ENCODE results near the gene FXR2.
A peak's percentile ranks its signal among the peaks of the same experiment; 100 is the strongest.
"Not testable (repeated sequence)": the region's sequence is repeated elsewhere in the genome, so short reads cannot be mapped to it uniquely, and the experiment has no call there.

The FXR2 gene

GRCh38 chr17:7627250-7628121 lies 12.8 kb upstream of the FXR2 start, which contains the start of gene SAT2:
TSS of gene SAT2 (minus strand) at chr17:7627821. CDS start at chr17:7627635, 186 bp downstream.
- DNase-seq (ENCODE audit: low spot score) = peak; percentile 99

DNA sequence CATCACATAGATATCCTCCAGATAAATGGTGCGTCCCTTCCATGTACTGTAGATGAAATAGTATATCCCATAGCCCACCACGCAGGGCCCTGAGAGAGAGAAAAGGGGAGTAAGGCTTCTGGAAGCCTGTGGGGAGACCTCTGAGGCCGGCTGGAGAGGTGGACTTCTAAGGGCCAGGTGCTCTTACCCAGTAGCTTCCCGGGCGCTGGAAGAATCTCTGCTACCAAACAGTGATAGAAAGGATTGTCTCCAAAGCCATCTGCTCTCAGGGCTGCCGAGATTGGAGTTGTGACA lies 12.2 kb upstream of the FXR2 start:
- no peak for DNase-seq (ENCODE audit: low spot score)

DNA sequence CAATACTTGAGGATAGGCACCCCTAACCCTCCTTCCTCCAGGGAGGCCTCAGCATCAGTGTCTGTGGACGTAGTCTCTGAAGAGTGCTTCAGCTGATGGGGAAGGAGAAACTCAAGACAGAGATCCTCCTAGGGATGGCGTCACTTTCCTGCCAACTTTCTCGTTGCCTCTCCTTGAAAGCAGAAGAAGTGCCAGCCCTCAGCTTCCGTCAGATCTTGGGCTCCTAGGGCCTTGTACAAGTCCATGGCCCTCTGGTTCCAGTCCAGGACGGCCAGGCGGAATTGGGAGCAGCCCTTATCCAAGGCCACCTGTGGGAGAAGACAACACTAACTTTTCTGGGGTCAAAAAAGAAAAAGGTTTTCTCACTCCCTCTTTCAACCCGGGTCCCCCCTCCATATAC lies 11.6 kb upstream of the FXR2 start:
- no peak for DNase-seq (ENCODE audit: low spot score)

- not testable (repeated sequence) for DNase-seq (ENCODE audit: low spot score)
These were observed 11.1 kb upstream of the FXR2 start for GRCh38 chr17:7625749-7626148.

DNA sequence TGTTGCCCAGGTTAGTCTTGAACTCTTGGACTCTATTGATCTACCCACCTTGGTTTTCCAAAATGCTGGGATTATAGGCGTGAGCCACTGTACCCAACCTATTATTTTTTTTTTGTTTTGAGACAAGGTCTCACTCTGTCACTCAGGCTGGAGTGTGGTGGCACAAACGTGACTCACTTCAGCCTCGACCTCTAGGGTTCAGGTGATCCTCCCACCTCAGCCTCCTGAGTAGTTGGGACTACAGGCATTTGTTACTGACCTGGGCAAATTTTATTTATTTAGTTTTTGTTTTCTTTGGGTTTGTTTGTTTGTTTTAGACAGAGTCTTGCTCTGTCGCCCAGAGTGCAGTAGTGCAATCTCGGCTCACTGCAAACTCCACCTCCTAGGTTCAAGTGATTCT lies 9.0 kb upstream of the FXR2 start:
- DNase-seq (ENCODE audit: low spot score) = no peak

- no peak for DNase-seq (ENCODE audit: low spot score)
These were observed 6.1 kb upstream of the FXR2 start for GRCh38 chr17:7620835-7621234.

DNA sequence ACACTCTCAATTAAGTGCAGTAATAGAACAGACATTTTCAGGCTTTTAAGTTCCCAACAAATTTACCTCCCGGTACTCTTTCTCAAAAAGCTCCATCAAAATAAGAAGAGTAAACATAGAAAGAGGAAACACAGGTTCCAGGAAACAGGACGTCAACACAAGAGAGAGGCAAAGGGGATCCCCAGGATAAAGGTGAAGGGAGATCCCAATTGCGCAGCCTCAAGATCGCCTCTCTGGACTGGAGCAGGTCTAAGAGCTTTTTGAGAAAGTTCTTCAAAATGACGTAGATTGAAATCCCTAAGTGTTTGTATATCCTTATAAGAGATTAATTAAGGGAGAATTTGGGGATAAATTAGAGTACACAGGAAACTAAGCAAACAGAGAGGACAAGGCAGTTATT lies 3.9 kb upstream of the FXR2 start:
- no peak for DNase-seq (ENCODE audit: low spot score)

DNA sequence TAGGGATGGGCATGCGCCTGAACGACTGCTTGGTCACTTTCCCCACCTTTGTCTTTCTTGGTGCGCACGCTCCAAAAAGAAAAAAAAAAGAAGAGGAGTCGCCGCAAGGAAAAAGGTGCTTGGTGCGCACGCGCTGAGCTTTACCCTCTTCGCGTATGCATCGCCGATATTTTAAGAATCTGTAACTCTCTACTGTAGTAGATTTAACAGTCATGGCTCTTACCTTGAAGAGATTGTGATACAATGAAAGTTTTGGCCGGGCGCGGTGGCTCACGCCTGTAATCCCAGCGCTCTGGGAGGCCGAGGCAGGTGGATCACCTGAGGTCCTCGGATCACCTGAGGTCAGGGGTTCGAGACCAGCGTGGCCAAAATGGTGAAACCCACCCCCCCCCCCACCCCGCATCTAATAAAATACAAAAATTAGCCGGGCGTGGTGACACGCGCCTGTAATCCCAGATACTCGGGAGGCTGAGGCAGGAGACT lies 609 bp upstream of the FXR2 start:
- no peak for DNase-seq (ENCODE audit: low spot score)

DNA sequence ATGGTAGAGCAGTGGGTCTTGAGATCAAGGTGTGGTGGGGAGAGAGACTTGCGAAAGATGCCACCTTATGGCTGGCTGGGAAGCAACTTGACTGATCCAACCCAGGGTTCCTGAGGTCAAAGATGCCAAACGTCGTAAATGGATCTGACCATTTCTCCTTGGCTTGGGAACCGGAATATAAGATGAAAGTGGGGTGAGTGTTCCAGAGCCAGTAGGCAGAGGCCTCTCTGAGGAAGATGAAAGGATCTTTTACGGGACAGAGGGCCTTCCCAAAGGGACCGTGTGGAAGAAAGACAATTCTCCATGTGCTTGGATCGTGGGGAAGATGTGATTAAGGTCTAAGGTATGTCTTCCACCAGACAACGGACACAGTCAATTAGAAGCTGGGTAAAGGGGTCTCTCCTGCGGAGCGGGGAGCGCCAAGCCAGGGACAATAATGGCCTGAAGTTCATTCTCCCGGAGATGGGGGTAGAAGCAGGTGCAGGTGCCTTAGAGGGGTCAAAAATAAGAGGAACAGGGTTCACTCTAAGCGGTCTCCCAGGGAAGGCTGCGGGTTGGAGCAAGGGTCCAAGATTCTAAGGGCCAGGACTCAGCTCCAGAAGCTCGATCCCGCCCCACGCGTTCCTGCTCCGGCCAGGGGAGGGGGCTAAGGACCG lies 800 bp downstream of the FXR2 start:
- DNase-seq (ENCODE audit: low spot score) = no peak

DNA sequence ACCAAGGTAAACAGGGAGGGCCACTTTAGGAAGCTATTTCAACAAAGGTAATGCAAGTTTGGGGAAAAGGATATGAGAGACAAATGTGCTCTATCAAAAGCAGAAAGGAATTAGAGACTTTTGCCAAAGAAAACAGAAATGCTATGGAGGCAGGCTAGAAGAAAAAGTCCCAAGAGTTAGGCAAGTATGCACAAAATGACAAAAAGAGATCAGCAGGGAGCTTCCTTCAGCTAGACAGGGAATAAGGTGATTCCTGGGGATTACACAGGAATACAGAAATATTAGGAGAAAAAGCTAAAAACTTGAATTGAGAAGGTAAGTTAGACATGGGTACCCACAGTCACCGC lies 2.4 kb downstream of the FXR2 start:
- no peak for DNase-seq (ENCODE audit: low spot score)

DNA sequence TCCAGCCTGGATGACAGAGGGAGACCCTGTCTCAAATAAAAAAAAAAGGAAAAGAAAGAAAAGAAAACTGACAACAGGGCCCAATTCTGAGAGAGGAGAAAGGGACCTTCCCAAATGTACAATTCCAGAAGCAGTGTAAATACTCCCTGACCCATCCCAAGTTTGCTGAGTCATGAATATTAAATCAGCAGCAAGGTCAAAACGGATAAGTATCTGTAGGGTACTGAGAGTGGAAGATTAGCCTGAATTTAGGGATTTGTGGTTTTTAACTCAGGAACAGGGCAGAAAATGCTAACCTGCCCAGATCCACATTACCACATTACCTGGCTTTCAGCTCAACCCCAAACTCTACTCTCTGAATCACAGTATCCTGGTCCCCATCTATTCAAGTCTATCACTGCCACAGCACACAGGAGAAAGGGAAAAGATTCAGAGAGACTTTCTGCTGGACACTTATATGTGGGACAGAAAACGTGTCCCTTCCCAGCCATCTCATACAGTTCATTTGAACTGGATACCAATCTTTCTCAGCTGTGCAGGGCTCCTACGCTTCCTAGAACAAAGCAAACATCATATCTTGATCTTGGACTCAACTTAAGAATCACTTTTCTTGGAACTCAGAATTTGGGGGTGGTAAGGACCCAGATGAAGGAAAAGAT lies 2.9 kb downstream of the FXR2 start:
- no peak for DNase-seq (ENCODE audit: low spot score)

DNA sequence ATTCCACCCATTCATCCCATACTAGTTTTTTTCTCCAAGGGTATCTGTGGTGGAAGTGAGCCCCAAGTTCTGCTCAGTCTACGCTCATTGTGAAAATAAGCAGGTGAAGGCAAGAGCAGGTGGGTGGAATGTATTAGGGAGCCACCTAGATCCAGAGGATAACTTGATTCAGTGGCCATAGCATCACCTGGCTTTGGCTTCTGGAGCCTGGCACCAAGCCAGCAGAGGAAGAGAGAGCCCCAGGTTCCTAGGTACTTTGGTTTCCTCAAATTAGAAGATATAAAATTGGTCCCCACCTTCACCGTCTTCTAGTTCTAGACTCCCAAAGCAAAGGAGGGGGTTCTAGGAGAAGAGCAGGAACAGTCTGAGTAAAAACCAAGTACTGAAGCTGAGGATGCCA lies 4.1 kb downstream of the FXR2 start:
- no peak for DNase-seq (ENCODE audit: low spot score)

DNA sequence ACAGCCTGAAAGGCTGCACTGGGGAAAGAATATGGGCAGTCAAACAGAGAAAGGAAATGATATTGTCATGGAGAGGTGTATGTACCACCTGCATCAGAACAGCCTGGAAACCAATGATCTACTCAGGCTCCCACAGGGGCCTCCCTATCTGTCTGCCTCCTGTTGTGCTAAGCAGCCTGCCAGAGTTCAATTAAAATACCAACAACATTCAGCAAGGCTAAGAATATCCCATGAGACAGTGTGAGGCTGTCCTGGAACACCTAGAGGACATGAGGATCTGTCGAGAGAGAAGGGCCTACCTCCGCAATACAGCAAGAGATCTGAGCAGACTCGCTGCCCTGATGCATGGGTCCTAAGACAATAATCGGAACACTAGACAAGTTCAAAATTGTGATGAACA lies 8.4 kb downstream of the FXR2 start:
- no peak for DNase-seq (ENCODE audit: low spot score)

DNA sequence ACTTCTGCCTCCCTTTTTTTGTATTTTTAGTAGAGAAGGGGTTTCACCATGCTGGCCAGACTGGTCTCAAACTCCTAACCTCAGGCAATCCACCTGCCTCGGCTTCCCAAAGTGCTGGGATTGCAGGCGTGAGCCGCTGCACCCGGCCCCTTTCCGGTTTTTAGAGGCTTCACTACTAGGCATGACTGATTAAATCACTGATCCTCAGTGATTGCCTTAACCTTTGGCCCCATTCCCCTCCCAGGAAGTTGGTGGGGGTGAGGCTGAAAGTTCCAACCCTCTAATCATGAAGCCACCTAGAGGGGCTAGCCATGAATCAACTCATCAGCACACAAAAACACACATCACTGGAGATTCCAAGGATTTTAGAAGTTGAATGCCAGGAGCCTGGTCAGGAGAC lies 17.1 kb downstream of the FXR2 start:
- DNase-seq (ENCODE audit: low spot score) = not testable (repeated sequence)

DNA sequence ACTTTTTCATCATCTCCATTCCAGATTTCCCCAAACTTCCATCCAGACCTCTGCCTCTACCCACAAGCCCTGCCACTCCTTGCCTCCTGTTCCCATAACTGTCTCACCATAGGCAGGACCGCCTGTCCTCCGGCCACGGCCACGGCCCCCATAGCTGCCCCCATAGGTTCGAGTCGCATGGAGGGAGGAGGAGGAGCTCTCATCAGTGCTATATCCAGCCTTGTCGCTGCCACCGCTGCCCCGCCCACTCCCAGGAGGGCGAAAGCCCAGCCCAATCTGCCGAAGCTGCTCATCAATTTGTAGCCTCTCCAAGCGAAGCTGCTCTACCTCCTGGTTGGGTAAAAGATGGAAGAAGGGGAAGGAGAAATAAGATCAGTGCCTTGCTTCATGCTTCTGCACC lies 21.4 kb downstream of the FXR2 start:
- DNase-seq (ENCODE audit: low spot score) = no peak

DNA sequence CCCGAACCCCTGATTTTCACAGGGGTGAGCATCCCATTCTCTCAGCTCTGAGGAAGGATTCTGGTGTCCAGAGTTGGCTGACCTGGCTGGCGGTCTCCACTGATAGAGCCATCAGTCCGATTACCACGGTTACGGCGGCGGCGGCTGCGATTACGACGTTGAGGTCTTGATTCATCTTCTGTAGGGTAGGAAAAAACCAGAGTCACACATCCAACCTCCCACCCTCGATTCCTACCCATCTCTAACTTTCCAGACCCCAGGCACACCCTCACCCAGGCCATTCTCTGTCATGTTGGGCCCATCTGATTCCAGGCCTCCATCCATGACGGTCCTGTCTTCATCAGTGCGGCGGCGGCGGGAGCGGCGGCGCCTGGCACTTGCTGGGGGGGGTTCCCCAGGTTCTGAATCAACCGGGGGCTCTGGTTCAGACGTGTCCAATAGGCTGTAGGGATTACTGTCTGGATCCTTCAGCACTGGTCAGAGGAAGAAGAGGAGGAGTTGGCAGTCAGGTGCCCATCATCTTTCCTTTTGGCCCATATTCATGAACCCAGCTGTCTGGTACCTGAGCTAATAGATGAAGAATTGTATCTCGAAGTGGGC lies 22.2 kb downstream of the FXR2 start:
- no peak for DNase-seq (ENCODE audit: low spot score)

- DNase-seq (ENCODE audit: low spot score) = no peak
These were observed 23.1 kb downstream of the FXR2 start for GRCh38 chr17:7591596-7591995.

GRCh38 chr17:7590743-7591142 lies 24.0 kb downstream of the FXR2 start:
- DNase-seq (ENCODE audit: low spot score) = peak; percentile 85

GRCh38 chr17:7589891-7590691 lies 24.6 kb downstream of the FXR2 start, which contains the start of gene SOX15:
TSS of gene SOX15 (minus strand) at chr17:7590094. CDS start at chr17:7589676, 418 bp downstream.
- peak; percentile 78 for DNase-seq (ENCODE audit: low spot score)

DNA sequence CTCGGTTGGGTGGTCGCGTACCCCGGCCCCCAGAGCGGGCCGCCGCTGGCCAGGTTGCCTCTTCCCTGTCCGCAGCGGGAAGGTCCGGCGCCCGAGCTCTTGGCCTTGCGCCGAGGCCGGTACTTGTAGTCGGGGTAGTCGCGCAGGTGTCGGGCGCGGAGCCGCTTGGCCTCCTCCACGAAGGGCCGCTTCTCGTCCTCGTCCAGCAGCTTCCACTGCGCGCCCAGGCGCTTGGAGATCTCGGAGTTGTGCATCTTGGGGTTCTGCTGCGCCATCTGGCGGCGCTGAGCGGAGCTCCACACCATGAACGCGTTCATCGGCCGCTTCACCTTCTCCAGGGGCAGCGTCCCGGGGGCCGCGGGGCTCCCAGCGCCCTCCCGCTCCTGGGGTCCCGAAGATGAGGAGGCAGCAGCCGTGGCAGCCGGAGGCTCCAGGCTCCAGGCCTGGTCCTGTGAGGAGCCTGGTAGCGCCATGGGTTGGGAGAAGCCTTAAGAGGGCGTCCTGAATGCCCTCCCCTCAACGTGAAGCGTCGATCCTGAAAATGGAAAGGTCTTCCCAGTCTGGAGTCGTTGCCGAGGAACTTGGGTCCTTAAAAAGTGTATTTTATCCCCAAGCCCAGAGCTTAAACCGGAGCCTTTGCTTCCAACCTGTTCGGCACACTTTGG lies 25.4 kb downstream of the FXR2 start:
- DNase-seq (ENCODE audit: low spot score) = peak; percentile 94

GRCh38 chr17:7588553-7589203 lies 26.0 kb downstream of the FXR2 start:
- no peak for DNase-seq (ENCODE audit: low spot score)

Measured in ecto neural progenitor cell (in vitro differentiated cells).